HG03521 (cell line): ENCODE results near the gene CAPS2.
A peak's percentile ranks its signal among the peaks of the same experiment; 100 is the strongest.

Source experiments
- ATAC-seq: cut with Tn5 transposase; IDR thresholded peaks from one replicate; pipeline ENCODE4 v1.9.1; 2021; ENCODE audit warnings: mild to moderate bottlenecking, moderate library complexity; ENCODE audit not compliant: unreplicated experiment

The CAPS2 gene

GRCh38 chr12:75305412-75306332 is 24.5 kb downstream of the CAPS2 start:
- no peak for ATAC-seq

- no peak for ATAC-seq
These were observed 27.3 kb downstream of the CAPS2 start for GRCh38 chr12:75302781-75303180.

- no peak for ATAC-seq
These were observed 27.9 kb downstream of the CAPS2 start for GRCh38 chr12:75302225-75302624.

GRCh38 chr12:75294797-75295196 is 35.3 kb downstream of the CAPS2 start:
- ATAC-seq = no peak

DNA sequence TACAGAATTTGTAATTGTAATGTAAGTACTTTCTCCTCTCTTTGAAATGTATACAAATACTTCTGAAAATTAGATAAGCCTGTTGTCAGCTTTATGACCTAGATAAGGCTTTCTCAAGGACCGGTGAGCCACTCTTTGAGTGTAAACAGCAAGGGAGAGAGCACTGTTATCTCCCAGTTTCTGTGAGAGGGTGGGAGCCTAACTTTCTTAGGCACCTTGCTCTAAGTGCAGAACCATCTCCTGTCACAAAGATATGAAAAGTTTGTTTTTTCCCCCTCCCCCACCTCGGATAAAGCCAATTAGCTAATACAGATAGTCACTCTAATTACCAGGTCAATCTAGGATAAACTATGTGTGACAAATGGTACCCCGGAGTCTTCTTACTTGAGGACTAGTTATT is 35.8 kb downstream of the CAPS2 start:
- no peak for ATAC-seq

GRCh38 chr12:75291014-75291413 is 39.1 kb downstream of the CAPS2 start:
- ATAC-seq = no peak

- ATAC-seq = no peak
These were observed 40.4 kb downstream of the CAPS2 start for GRCh38 chr12:75289753-75290152.

DNA sequence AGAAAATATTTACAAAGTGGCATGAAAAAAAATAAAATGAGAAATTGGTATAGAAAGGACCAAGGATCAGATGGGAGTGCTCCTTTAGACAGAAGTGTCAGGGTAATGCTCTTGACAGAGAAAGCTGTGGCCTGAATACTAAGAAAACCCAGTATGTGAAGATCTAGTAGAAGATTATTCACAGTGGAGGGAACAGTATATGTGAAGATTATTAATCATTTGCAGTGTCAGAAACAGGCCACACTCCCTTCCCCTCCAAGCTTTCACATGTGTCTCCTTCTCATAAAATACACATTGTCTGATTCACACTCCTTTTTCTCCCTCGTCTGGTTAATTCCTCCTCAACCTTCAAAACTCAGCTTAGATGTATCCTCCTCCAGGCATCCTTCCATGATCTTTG is 41.3 kb downstream of the CAPS2 start:
- ATAC-seq = no peak

GRCh38 chr12:75275702-75276101 is 54.4 kb downstream of the CAPS2 start:
- no peak for ATAC-seq

DNA sequence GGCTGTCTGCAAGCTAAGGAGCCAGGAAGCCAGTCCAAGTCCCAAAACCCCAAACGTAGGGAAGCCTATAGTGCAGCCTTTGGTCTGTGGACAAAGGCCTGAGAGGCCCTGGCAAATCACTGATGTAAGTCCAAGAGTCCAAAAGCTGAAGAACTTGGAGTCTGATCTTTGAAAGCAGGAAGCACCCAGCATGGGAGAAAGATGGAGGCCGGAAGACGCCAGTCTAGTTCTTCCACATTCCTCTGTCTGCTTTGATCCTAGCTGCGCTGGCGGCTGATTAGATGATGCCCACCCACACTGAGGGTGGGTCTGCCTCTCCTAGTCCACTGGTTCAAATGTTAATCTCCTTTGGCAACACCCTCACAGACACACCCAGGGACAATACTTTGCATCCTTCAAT is 58.5 kb downstream of the CAPS2 start:
- ATAC-seq = no peak

DNA sequence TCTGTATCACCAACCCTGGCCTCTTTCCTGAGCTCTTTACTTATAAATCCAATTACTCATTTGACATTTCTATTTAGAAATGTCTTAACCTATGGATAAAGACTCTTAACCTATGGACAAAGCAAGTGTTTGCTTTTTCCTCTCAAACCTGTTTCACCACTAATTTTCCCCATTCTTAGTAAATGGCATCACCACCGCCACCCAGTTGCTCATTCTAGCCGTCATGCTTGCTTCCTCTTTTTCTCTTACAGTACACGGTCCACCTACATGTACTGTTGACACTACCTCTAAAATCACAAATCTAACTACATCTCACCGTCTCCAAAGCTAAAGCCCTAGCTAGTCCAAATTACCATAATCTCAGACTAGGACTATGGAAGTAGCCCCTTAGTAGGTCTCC is 60.0 kb downstream of the CAPS2 start:
- ATAC-seq = no peak

- ATAC-seq = no peak
These were observed 60.9 kb downstream of the CAPS2 start for GRCh38 chr12:75269209-75269608.

- ATAC-seq = no peak
These were observed 69.8 kb downstream of the CAPS2 start for GRCh38 chr12:75260316-75260715.

GRCh38 chr12:75259143-75259542 is 71.0 kb downstream of the CAPS2 start:
- ATAC-seq = no peak

DNA sequence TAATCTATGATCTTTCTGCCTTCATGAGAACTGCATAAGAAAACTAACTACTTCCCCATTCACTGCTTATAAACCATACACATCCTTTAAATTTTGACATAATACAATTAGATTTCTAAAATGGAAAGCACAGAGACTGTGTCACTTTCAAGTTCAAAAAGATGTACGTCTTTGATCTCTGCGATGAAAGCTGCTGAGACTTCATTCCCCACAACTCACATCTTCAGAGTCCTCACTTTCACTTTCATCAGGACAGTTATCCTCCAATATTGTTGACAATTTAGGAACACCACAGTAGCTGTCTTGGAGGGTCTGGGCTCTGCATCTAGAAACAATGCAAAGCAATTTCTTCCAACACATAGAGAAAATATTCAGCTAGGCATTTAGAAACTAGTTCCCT is 72.6 kb downstream of the CAPS2 start:
- ATAC-seq = no peak

GRCh38 chr12:75245108-75245507 is 85.0 kb downstream of the CAPS2 start:
- no peak for ATAC-seq

- peak; percentile 72 for ATAC-seq
These were observed 90.1 kb downstream of the CAPS2 start for GRCh38 chr12:75239987-75240386.

DNA sequence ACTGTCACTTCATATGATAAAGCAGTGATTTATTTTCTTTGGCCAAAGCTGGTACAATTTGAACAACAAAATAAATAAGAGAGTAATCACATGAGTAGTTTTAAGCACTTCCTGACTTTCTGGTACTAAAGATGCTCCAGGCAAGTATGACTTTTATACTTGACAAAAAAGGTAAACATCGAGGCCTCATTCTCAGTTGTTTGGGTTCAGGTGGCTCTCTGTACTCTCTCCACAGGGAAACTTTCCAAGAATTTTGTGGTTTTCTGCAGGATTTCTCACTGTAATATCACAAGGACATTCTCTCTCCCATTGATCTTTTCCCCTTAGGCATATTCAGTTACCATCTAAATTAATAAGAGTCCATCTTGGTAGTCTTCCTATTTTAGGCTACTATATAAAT is 93.9 kb downstream of the CAPS2 start:
- ATAC-seq = no peak

DNA sequence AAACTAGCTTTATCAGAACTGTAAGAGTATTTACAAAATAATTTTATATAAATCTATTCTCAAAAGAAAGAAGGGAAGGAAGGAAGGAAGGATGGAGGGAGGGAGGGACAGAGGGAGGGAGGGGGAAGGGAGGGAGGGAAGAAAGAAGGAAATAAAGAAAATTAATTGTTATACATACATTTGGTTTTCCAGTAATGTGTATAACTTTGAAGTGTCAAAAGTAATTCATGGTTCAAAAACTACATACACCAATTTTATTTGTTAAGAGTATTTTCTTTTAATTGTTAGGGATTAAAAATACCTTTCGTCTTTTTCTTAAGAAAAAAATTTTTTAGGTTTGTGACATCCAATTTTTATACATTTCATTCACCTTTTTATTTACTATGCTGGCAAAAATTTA is 103.0 kb downstream of the CAPS2 start:
- no peak for ATAC-seq
